Urinary bladder (tissue), 4 donors: Measurements from ENCODE around the gene CRADD. TPM values are rescaled to one million over a fixed set of nuclear protein-coding genes. Genes with fewer than 3 reads are reported as not detected.
A peak's percentile ranks its signal among the peaks of the same experiment; 100 is the strongest.
"Not testable (repeated sequence)": the region's sequence is repeated elsewhere in the genome, so short reads cannot be mapped to it uniquely, and the experiment has no call there.

Experiments used
- DNase-seq: peaks from one replicate; pipeline ENCODE4 v3.0.0-alpha.2; 2015; ENCODE audit errors: extremely low spot score
- H3K27ac ChIP-seq: one replicate; pipeline ENCODE4 v1.5.1; 2013; ENCODE audit warnings: low read depth, mild to moderate bottlenecking, moderate library complexity
- H3K36me3 ChIP-seq: one replicate; pipeline ENCODE4 v1.6.1; 2013; ENCODE audit warnings: mild to moderate bottlenecking, moderate library complexity; ENCODE audit not compliant: insufficient read depth
- H3K4me1 ChIP-seq: one replicate; pipeline ENCODE4 v1.6.1; 2013; ENCODE audit warnings: mild to moderate bottlenecking, moderate library complexity; ENCODE audit not compliant: insufficient read depth
- H3K4me3 ChIP-seq: one replicate; pipeline ENCODE4 v1.5.1; 2013; ENCODE audit warnings: low read depth, low read length
- WGBS: extraction: QIAGEN DNeasy Blood & Tissue Kit; methylation state at CpG from one replicate; pipeline ENCODE4 v1.1.7; 2013; 5-methylcytosine and 5-hydroxymethylcytosine counted together
- polyA plus RNA-seq: library from polyadenylated mRNA; stranded (reverse); fragments of 200-250 nt; gene quantifications from one replicate; pipeline ENCODE4 v1.2.3, GENCODE V29; 2013
- total RNA-seq: library from RNA; depleted of rRNA; stranded (reverse); fragments of >200 nt; gene quantifications from one replicate; pipeline ENCODE4 v1.2.3, GENCODE V29; 2014
- donor health status: healthy with polysubstance abuse.
- donor health status: healthy.

Gene CRADD
- 22.7 TPM for total RNA-seq
- polyA plus RNA-seq = 29.6 TPM

DNA sequence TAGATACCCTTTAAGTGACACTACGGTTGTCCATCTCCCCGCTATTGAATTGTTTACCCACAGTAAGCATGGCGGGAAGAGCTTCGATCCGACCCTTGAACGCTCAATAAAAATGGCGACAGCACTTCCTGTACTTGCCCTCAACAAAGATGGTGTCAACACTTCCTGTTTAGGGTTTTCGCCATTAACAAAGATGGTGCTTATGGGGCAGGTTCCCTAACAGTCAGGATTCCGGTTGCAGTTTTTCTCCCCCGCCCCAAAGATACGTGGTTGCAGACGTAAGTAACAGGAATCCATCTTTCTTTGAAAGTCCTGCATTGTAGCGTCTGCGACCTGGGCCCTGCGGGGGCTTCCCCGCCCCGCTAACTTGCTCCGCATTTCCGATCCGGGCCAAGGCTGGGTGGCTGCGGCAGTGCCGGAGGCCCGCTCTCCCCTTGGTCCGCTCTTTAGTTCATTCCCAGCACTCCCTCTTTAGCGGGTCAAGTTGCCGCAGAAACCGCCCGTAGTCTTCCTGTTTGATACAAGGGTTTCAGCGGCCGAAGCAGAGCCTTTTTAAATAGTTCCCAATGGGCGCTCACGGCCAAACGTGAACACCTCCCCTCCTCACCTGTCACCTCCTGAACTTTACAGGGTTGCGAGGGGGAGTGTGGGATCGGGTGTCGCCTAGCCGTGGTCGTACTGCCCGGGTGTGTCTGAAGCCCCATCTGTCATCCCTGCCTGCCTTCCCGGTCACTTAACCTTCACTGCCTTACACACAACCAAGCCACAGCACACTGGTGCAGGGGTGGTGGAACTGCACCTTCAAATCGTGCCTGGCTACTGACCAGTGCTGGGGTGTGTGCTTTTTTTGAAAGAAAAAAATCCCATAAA, at the start of gene CRADD:
Gene CRADD (plus strand): TSS at position 181 of the 870 bp plus-strand sequence.
- under 1% methylated on average over 41 of the region's 41 CpGs for WGBS
- Histone ChIP-seq H3K4me3 (peak within 1 kb of the TSS; percentile 55), H3K4me1 (no peaks in the 10 kb centered on the region), H3K36me3 (no peaks in the 10 kb centered on the region), H3K27ac (peak within 1 kb of the TSS; percentile 92)
- DNase-seq = peak; percentile 98

DNA sequence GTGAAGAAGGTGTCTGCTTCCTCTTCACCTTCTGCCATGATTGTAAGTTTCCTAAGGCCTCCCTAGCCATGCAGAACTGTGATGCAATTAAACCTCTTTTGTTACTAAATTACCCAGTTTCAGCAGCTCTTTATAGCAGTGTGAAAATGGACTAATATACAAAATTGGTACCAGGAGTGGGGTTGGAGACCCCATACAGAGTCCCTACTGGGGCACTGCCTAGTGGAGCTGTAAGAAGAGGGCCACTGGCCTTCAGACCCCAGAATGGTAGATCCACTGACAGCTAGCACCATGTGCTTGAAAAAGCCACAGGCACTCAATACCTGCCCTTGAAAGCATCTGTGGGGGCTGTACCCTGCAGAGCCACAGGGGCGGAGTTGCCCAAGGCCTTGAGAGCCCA, 44.8 kb upstream of the CRADD start:
- H3K4me3 ChIP-seq = no peak overlapping the region
- no peaks in the 10 kb centered on the region for H3K36me3 ChIP-seq
- WGBS = 100% methylated on average over 1 of the region's 1 CpG
- no peaks in the 10 kb centered on the region for H3K4me1 ChIP-seq
- DNase-seq = no peak
- H3K27ac ChIP-seq = no peak overlapping the region

DNA sequence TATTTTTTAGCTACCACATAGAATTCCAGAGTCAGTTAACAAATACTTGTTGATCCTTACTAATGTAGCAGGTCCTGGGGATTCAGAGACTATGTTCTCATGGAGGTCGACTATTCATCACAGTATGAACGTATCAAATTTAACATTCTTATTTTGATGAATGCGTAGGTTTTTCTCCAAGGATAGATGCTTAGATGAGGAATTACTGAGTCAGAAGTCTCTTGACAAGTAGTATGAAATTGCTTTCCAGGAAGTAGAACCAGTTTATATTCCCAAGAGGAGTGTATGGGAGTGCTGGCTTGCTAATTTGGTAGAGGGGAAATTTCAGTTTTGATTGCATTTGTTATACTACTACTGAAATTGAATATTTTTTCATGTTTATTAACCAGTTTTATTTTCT, 42.8 kb upstream of the CRADD start:
- Histone ChIP-seq H3K36me3 (no peaks in the 10 kb centered on the region), H3K4me3 (no peak overlapping the region), H3K4me1 (no peaks in the 10 kb centered on the region), H3K27ac (no peak overlapping the region)
- 89% methylated on average over 3 of the region's 3 CpGs for WGBS
- no peak for DNase-seq

DNA sequence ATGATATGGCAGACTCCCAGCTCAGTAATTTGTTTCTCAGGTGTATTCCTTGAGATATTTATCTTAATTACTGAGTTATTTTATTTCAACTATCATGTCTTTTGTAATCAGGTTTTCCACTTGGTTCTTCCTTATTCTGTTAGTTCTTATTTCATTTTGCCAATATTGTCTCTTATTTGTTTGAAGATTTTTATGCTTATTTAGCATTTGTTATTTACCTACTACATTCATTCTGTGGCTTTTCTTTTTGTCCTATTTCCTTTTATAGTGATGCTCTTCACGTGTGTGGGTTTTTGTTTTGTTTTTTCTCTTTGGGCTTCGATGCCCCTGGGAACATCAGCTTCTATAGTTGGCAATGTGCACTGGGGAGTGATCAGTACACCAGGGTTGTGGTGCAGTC, 40.5 kb upstream of the CRADD start:
- WGBS = 77% methylated on average over 2 of the region's 2 CpGs
- no peak overlapping the region for H3K27ac ChIP-seq
- no peaks in the 10 kb centered on the region for H3K4me1 ChIP-seq
- no peak for DNase-seq
- H3K36me3 ChIP-seq = no peaks in the 10 kb centered on the region
- no peak overlapping the region for H3K4me3 ChIP-seq

DNA sequence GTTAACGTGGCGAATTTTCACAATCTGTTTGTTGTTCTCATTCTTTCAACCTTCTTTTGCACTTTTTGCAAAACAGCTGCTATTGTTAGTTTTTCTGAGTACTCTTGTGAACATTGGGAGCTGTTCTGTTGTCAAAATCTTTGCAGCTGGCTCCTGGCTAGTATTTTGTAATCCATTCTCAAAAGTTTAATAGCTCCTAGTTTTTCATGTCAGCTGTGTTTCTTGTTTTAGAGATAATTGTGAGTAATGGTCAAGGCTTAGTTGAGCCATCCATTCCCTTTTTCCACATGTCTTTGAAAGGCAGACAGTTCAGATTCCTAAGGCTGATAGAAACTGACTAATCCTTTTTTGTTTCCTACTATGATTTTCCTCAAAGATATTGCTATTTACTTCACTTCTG, 39.1 kb upstream of the CRADD start:
- H3K4me1 ChIP-seq = no peaks in the 10 kb centered on the region
- H3K36me3 ChIP-seq = no peaks in the 10 kb centered on the region
- H3K27ac ChIP-seq = no peak overlapping the region
- no peak for DNase-seq
- no peak overlapping the region for H3K4me3 ChIP-seq
- WGBS = 66% methylated on average over 2 of the region's 2 CpGs

DNA sequence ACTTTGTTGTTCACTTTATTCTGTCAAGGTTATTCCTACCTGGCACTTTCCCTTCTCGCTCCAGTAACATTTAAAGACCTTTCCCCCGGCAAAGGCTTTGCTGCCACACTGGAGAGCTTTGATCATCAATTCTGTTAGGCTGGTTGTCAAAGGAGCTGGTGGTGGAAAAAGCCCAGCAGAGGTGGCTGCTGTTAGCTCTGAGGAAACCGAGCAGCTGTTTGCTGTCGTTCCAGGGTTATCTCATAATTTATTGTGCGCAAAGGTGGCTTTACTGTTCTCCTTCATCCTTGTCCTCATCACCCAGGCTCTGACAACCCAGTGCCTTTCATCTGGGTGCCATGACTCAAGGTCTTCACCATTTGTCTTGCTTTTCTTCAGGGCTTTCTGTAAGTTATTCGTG, 38.2 kb upstream of the CRADD start:
- WGBS = 45% methylated on average over 6 of the region's 6 CpGs
- DNase-seq = no peak
- Histone ChIP-seq H3K36me3 (no peaks in the 10 kb centered on the region), H3K4me3 (no peak overlapping the region), H3K4me1 (no peaks in the 10 kb centered on the region), H3K27ac (no peak overlapping the region)

DNA sequence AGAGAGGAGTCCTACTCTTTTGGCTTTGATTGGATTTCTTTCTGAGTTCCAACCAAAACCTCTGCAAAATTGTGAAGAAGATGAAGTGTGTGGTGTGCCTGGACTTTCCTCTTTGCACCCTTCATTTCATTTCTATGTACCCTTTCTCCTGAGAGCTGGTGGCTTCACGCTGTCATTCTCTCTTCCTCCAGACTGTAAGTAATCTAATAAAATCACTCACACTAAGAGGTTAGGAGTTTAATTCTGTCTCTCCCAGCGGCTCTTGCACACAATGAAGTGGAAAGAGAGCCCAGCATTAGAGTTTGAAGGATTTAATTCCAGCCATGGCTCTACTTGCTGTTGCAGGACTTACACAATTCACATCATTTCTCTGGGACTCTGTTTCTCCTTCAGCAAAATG, 37.8 kb upstream of the CRADD start:
- Histone ChIP-seq H3K4me1 (no peaks in the 10 kb centered on the region), H3K4me3 (no peak overlapping the region), H3K27ac (no peak overlapping the region), H3K36me3 (no peaks in the 10 kb centered on the region)
- DNase-seq = no peak
- WGBS = 52% methylated on average over 2 of the region's 2 CpGs

DNA sequence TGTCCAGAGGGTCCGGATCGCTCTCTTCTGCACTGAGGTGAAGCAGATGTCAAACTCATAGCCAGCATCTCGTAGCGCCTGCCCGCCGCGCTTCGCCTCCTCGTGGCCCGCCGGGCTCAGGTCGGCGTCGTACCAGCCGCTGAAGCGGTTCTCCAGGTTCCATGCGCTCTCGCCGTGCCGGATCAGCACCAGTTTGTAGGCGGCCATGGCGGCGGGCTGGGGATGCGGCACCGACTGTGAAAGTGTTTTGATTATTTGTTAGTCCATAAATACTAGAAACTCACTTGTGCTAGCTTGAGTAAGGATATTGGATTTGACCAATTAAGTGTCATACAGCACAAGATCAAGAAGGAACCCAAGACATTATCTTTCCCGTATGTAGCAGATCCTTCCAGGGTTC, 35.8 kb upstream of the CRADD start:
- not testable (repeated sequence) for H3K4me3 ChIP-seq, H3K4me1 ChIP-seq, H3K36me3 ChIP-seq, H3K27ac ChIP-seq, DNase-seq
- WGBS = 96% methylated on average over 10 of the region's 26 CpGs

DNA sequence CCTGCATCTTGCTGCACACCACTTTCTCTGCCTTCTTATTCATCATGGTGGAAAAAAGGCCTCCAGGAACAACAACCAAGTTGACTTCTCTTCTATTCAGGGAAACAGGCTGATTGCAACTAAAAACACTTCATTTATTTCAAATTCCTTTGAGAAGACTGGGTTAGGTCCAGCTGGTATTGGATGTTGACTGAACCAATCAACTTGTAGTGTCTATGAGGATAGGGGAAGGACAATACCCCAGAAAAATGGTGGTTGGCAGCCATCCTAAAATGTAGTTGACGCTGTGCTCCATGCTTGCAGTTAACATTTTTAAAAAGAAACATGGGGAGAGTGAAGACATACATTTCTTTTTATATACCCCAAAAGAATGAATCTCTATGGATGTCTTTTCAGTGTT, 34.4 kb upstream of the CRADD start:
- Histone ChIP-seq H3K4me1 (no peaks in the 10 kb centered on the region), H3K36me3 (no peaks in the 10 kb centered on the region), H3K4me3 (no peak overlapping the region), H3K27ac (no peak overlapping the region)
- DNase-seq = no peak
- WGBS = 100% methylated on average over 1 of the region's 1 CpG

DNA sequence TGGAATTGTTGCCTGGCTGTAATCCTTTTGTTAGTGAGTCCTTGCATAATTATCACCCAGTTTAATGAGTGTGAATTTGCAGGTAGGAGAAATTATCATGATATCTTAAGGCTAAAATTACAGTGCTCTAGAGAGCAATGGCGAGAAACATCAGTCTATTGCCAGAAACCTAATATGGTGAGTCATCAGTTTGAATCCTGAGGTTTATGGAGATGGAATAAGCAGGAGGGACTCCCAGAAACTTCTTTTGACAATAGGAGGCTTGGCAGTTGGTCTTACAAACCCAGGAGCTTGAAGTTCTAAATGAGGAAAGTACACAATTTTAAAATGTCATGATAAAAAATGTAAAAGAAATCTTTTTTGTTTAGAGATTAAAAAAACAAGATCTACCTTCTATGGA, 31.5 kb upstream of the CRADD start:
- WGBS = 70% methylated on average over 1 of the region's 1 CpG
- no peaks in the 10 kb centered on the region for H3K4me1 ChIP-seq

DNA sequence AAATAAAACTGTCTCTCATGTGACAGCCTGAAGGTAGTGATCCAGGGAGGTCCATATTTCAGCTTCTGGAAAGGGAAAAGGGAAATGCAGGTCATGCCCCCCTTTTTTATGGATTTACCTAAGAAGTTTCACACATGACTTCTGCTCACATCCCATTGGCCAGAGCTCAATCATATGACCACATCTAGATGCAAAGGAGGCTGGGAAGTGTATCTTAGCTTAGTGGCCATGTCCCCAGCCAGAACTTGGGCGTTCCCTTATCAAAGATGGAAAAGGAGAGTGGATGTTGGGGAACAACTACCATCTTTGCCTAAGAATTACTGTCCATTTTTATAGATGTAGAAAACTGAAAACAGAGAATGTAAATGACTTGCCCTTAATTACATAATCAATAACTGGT, 26.5 kb upstream of the CRADD start:
- 94% methylated on average over 1 of the region's 1 CpG for WGBS

More for the DNA sequence above, 31.5 kb upstream of the CRADD start:
- no peak for DNase-seq
- Histone ChIP-seq H3K4me3 (no peak overlapping the region), H3K36me3 (no peaks in the 10 kb centered on the region), H3K27ac (no peak overlapping the region)

DNA sequence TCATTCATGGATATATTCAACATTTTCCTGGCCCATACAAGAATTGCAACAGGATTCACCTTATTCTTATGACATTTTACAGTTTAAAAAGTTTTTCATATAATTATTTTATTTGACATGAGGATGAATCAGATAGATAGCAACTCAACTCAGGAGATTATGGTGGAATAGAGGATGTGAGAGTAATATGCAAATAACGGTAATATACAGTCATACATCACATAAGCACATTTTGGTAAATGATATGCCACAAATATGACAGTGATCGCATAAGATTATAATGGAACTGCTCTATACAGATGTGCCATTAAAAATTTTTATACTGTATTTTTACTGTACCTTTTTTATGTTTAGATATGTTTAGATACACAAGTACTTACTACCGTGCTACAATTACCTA, 24.1 kb upstream of the CRADD start:
- Histone ChIP-seq H3K36me3 (no peaks in the 10 kb centered on the region), H3K27ac (no peak overlapping the region), H3K4me3 (no peak overlapping the region), H3K4me1 (no peaks in the 10 kb centered on the region)
- no peak for DNase-seq
- WGBS = 95% methylated on average over 3 of the region's 3 CpGs

More for the DNA sequence above, 26.5 kb upstream of the CRADD start:
- DNase-seq = no peak
- Histone ChIP-seq H3K4me1 (no peaks in the 10 kb centered on the region), H3K36me3 (no peaks in the 10 kb centered on the region), H3K27ac (no peak overlapping the region), H3K4me3 (no peak overlapping the region)

DNA sequence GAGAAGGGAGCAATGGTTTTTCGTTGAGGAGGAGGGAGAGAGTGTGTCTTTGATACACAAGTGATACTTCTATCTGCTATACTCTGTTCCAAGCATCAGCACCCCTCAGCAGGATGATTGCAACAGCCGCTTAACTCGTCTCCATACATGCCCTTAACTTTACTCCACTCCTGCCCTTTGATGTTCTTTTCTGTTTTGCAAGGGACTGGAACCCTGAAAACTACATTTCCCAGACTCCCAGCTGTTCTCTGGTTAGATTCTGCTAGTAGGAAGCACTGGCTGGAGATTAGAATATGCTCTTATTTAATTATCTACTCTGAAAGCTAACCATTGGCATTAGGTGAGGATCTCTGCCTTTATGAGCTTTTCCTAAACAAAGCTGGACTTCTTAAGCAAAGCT, 23.5 kb upstream of the CRADD start:
- 78% methylated on average over 3 of the region's 3 CpGs for WGBS
- Histone ChIP-seq H3K27ac (no peak overlapping the region), H3K4me1 (no peaks in the 10 kb centered on the region), H3K36me3 (no peaks in the 10 kb centered on the region), H3K4me3 (no peak overlapping the region)
- no peak for DNase-seq

DNA sequence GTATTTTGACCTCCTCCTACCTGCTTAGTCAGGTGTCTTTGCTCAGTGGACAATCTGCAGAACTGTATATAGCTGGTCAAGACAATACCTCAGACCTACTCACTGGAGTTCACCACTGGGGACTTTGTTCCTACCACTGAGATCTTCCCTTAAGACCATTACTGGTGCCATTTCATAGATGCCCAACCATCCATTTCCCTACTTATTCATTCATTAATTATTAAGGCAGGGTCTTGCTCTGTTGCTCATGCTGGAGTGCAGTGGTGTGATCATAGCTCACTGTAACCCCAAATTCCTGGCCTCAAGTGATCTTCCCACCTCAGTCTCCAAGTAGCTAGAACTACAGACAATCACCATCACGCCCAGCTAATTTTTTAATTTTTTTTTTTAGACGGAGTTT, 22.8 kb upstream of the CRADD start:
- 96% methylated on average over 2 of the region's 2 CpGs for WGBS
- Histone ChIP-seq H3K4me3 (no peak overlapping the region), H3K4me1 (no peaks in the 10 kb centered on the region), H3K36me3 (no peaks in the 10 kb centered on the region), H3K27ac (no peak overlapping the region)
- no peak for DNase-seq
